ENCODE results near the gene CLEC2D.
"Not testable (repeated sequence)": the region's sequence is repeated elsewhere in the genome, so short reads cannot be mapped to it uniquely, and the experiment has no call there.

CLEC2D gene

DNA sequence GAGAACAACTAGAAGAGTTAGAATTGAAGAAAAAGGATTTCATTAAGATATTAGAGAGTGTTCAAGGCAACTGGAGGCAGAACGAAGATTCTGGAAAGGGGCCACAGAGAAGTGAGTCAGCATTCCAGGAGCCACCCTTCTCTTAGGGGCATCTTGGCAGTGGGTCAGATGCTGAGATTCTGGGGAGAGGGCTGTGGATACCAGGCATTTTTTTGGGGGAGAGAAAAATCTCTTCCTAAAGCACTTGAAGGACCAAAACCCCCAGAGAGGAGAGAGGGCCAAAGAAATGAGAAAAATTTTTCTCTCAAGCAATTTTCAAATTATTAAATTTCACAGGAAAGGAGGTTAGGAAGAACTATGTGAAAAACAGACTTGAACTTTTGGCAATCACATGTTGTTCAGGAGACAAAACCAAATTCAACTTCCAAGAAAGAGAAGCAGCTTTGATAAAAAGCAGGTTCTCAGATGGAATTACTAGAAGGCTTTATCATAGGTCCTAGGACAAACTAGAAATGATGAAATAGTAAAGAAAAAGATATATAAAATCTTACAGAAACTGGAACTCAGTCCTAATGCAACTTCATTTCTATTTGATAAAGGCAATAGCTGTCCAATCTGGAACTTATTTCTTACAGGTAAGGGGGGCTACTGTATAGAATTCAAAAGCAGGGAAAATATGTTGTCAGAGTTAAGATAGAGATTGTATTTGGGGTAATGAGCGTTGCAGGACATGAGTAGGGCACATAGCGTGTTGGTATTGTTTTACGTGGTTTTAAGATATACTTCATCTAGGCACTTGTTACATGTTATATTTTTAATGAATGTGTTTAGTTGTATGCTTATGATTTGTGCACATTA, 1.1 kb upstream of the CLEC2D start:
- TF ChIP-seq JUND (IDR thresholded peaks at IDR 0.05; ENCODE audit: low read depth), result no peak
- no peak for DNase-seq (ENCODE audit: low read depth in 1 of 2, low spot score in 1 of 2)
- in situ Hi-C loops (cut with HindIII; ENCODE audit: low pct_unique_long_range_greater_than_20kb, low sequenced_read_pairs), result no loop called here

DNA sequence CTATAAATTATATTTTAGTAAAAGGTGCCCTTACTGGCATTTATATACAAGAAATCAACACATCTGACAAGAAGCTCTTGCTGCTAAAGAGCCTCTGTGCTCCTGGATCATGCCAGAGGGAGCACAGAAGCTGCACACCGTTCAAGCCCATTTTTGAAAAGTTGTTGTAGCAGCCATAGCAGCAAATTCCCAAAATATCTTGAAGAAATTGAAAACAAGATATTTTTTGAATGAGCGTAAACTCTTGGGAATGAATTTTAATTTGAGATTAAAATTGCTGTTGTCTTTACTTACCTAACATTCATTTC, 540 bp upstream of the CLEC2D start:
- in situ Hi-C loops (cut with HindIII; ENCODE audit: low pct_unique_long_range_greater_than_20kb, low sequenced_read_pairs), result no loop called here
- no peak for TF ChIP-seq JUND (IDR thresholded peaks at IDR 0.05; ENCODE audit: low read depth)

DNA sequence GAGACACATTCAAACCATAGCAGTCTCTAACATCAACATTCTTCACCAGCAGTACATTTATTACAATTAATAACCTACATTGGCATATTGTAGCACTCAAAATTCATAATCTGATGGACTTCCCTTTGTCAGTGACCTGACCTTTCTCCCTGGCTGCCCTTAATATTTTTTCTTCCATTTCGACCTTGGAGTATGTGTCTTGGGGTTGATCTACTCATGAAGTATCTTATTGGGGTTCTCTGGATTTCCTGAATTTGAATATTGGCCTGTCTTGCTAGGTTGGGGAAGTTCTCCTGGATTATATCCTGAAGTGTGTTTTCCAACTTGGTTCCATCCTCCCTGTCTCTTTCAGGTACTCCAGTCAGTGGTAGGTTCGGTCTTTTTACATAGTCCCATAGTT, 2.8 kb downstream of the CLEC2D start:
- in situ Hi-C loops (cut with HindIII; ENCODE audit: low pct_unique_long_range_greater_than_20kb, low sequenced_read_pairs); DNase-seq (ENCODE audit: low read depth in 1 of 2, low spot score in 1 of 2): not testable (repeated sequence)

More for the DNA sequence above, 540 bp upstream of the CLEC2D start:
- no peak for DNase-seq (ENCODE audit: low read depth in 1 of 2, low spot score in 1 of 2)

DNA sequence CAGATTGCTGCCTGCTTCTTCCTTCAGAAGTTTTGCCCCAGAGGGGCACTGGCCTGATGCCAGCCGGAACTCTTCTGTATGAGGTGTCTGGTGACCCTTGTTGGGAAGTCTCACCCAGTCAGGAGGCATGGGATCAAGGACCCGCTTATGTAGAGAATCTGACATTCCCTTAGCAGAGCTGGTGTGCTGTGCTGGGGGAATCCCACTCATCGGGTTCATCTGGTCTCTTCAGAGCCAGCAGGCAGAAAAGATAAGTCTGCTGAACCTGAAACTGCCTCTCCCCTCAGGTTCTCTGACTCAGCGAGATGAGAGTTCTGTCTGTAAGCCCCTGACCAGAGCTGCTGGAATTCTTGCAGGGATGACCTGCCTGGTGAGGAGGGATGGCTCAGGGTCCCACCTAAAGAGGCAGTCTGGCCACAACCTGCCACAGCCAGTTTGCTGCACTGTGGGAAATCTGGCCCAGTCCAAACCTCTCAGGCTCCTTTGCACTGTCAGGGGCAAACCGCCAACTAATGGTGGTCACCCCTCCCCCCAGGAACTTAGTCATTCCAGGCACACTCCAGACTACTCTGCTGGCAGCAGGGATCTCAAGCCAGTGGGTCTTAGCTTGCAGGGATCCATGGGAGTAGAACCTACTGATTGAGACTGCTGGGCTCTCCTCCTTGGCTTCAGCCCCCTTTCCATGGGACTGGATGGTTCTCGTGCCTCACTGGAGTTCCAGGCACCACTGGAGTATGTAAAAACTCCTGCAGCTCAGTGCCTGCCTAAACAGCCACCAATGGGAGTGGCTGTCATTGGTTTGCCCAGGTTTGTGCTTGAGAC, 4.1 kb downstream of the CLEC2D start:
- in situ Hi-C loops (cut with HindIII; ENCODE audit: low pct_unique_long_range_greater_than_20kb, low sequenced_read_pairs), result no loop called here
- TF ChIP-seq JUND (IDR thresholded peaks at IDR 0.05; ENCODE audit: low read depth), result no peak
- DNase-seq (ENCODE audit: low read depth in 1 of 2, low spot score in 1 of 2), result no peak

GRCh38 chr12:9674226-9674590, 4.7 kb downstream of the CLEC2D start:
- in situ Hi-C loops (cut with HindIII; ENCODE audit: low pct_unique_long_range_greater_than_20kb, low sequenced_read_pairs), result no loop called here
- TF ChIP-seq JUND (IDR thresholded peaks at IDR 0.05; ENCODE audit: low read depth), result no peak
- no peak for DNase-seq (ENCODE audit: low read depth in 1 of 2, low spot score in 1 of 2)

DNA sequence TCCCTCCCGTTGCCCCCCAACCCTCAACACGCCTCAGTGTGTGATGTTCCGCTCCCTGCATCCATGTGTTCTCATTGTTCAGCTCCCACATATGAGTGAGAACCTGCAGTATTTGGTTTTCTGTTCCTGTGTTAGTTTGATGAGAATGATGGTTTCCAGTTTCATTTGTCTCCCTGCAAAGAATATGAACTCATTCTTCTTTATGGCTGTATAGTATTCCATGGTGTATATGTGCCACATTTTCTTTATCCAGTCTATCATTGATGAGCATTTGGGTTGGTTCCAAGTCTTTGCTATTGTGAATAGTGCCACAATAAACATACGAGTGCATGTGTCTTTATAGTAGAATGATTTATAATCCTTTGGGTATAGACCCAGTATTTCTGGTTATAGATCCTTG, 13.0 kb downstream of the CLEC2D start:
- in situ Hi-C loops (cut with HindIII; ENCODE audit: low pct_unique_long_range_greater_than_20kb, low sequenced_read_pairs); DNase-seq (ENCODE audit: low read depth in 1 of 2, low spot score in 1 of 2): not testable (repeated sequence)

DNA sequence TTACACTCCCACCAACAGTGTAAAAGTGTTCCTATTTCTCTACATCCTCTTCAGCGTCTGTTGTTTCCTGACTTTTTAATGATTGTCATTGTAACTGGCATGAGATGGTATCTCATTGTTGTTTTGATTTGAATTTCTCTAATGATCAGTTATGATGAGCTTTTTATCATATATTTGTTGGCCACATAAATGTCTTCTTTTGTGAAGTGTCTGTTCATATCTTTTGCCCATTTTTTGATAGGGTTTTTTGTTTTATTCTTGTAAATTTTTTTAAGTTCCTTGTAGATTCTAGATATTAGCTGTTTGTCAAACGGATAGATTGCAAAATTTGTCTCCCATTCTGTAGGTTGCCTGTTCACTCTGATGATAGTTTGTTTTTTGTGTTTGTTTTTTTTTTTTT, 13.4 kb downstream of the CLEC2D start:
- in situ Hi-C loops (cut with HindIII; ENCODE audit: low pct_unique_long_range_greater_than_20kb, low sequenced_read_pairs); DNase-seq (ENCODE audit: low read depth in 1 of 2, low spot score in 1 of 2): not testable (repeated sequence)

DNA sequence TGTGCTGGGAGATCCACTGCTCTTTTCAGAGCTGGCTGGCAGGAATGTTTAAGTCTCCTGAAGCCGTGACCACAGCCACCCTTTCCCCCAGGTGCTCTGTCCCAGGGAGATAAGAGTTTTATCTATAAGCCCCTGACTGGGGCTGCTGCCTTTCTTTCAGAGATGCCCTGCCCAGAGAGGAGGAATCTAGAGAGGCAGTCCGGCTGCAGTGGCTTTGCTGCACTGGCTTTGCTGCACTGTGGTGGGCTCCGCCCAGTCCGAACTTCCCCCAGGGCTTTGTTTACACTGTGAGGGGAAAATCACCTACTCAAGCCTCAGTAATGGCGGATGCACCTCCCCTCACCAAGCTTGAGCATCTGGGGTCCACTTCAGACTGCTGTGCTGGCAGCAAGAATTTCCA, 15.9 kb downstream of the CLEC2D start:
- DNase-seq (ENCODE audit: low read depth in 1 of 2, low spot score in 1 of 2); in situ Hi-C loops (cut with HindIII; ENCODE audit: low pct_unique_long_range_greater_than_20kb, low sequenced_read_pairs): not testable (repeated sequence)

GRCh38 chr12:9685915-9686314, 16.4 kb downstream of the CLEC2D start:
- in situ Hi-C loops (cut with HindIII; ENCODE audit: low pct_unique_long_range_greater_than_20kb, low sequenced_read_pairs), result no loop called here

GRCh38 chr12:9687228-9687627, 17.7 kb downstream of the CLEC2D start:
- no peak for DNase-seq (ENCODE audit: low read depth in 1 of 2, low spot score in 1 of 2)
- TF ChIP-seq JUND (IDR thresholded peaks at IDR 0.05; ENCODE audit: low read depth), result no peak
- in situ Hi-C loops (cut with HindIII; ENCODE audit: low pct_unique_long_range_greater_than_20kb, low sequenced_read_pairs), result no loop called here

More at GRCh38 chr12:9685915-9686314, 16.4 kb downstream of the CLEC2D start:
- DNase-seq (ENCODE audit: low read depth in 1 of 2, low spot score in 1 of 2), result no peak
- TF ChIP-seq JUND (IDR thresholded peaks at IDR 0.05; ENCODE audit: low read depth), result no peak

GRCh38 chr12:9692909-9693308, 23.4 kb downstream of the CLEC2D start:
- TF ChIP-seq JUND (IDR thresholded peaks at IDR 0.05; ENCODE audit: low read depth), result no peak
- DNase-seq (ENCODE audit: low read depth in 1 of 2, low spot score in 1 of 2), result no peak
- in situ Hi-C loops (cut with HindIII; ENCODE audit: low pct_unique_long_range_greater_than_20kb, low sequenced_read_pairs), result no loop called here

GRCh38 chr12:9694241-9694640, 24.7 kb downstream of the CLEC2D start:
- DNase-seq (ENCODE audit: low read depth in 1 of 2, low spot score in 1 of 2), result no peak
- in situ Hi-C loops (cut with HindIII; ENCODE audit: low pct_unique_long_range_greater_than_20kb, low sequenced_read_pairs), result no loop called here
- TF ChIP-seq JUND (IDR thresholded peaks at IDR 0.05; ENCODE audit: low read depth), result no peak

- in situ Hi-C loops (cut with HindIII; ENCODE audit: low pct_unique_long_range_greater_than_20kb, low sequenced_read_pairs), result not testable (repeated sequence)
- DNase-seq (ENCODE audit: low read depth in 1 of 2, low spot score in 1 of 2), result peak in 1 of 2 experiments; percentile 3
Observed at GRCh38 chr12:9695150-9695549, 25.6 kb downstream of the CLEC2D start.

DNA sequence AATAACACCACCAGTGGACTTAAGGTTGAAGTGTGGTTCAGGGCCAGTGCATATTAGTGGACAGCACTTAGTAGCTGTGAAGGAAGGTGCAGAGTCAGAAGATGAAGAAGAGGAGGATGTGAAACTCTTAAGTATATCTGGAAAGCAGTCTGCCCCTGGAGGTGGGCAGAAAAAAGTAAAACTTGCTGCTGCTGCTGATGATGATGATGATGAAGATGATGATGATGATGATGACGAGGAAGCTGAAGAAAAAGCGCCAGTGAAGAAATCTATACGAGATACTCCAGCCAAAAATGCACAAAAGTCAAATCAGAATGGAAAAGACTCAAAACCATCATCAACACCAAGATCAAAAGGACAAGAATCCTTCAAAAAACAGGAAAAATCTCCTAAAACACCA, 26.1 kb downstream of the CLEC2D start:
- in situ Hi-C loops (cut with HindIII; ENCODE audit: low pct_unique_long_range_greater_than_20kb, low sequenced_read_pairs); DNase-seq (ENCODE audit: low read depth in 1 of 2, low spot score in 1 of 2): not testable (repeated sequence)
